DND-41 (cell line): Measurements from ENCODE around the gene COL19A1.

Experiments
- ATAC-seq: fragments of 200-7000 bp; cut with Tn5 transposase; 3 replicates; pipeline ENCODE4 v1.9.1; 2021; ENCODE audit warnings: low read depth; ENCODE audit not compliant: insufficient read depth
- DNase-seq: peaks from one replicate; pipeline ENCODE4 v3.0.0-alpha.2; 2020
- H2AFZ ChIP-seq: 2 replicates; pipeline ENCODE4 v1.6.0; 2012; ENCODE audit warnings: low read depth, low read length
- H3K27ac ChIP-seq: 2 replicates; pipeline ENCODE4 v1.5.1; 2012; ENCODE audit warnings: low read length, inconsistent platforms
- H3K27me3 ChIP-seq: fragments of 200-600 bp; sonication (generic); 2 replicates; pipeline ENCODE4 v1.6.0; 2012; ENCODE audit warnings: low read length, mild to moderate bottlenecking, inconsistent platforms; ENCODE audit not compliant: insufficient read depth, poor library complexity
- H3K36me3 ChIP-seq: 2 replicates; pipeline ENCODE4 v1.5.1; 2012; ENCODE audit warnings: low read length, inconsistent platforms; ENCODE audit not compliant: insufficient read depth
- H3K4me1 ChIP-seq: 2 replicates; pipeline ENCODE4 v1.5.1; 2012; ENCODE audit warnings: mild to moderate bottlenecking, low read length; ENCODE audit not compliant: insufficient read depth
- H3K4me2 ChIP-seq: 2 replicates; pipeline ENCODE4 v1.6.0; 2012; ENCODE audit warnings: mild to moderate bottlenecking, moderate library complexity, low read length, inconsistent platforms; ENCODE audit not compliant: insufficient read depth
- H3K4me3 ChIP-seq, 2 experiments: fragments of 200-600 bp in 1 of 2; shearing (Covaris generic) in 1 of 2; 2 replicates each; pipeline ENCODE4 v1.5.1; 2012 to 2016; ENCODE audit warnings: inconsistent platforms in 2 of 2, low read length in 2 of 2, mild to moderate bottlenecking in 2 of 2, low read depth in 1 of 2, moderate library complexity in 1 of 2
- H3K79me2 ChIP-seq: 2 replicates; pipeline ENCODE4 v1.6.0; 2012; ENCODE audit warnings: low read length, inconsistent platforms; ENCODE audit not compliant: insufficient read depth
- H3K9ac ChIP-seq: 2 replicates; pipeline ENCODE4 v1.6.0; 2012; ENCODE audit warnings: low read depth, mild to moderate bottlenecking, inconsistent platforms, low read length, moderate library complexity
- H3K9me3 ChIP-seq: 2 replicates; pipeline ENCODE4 v1.5.1; 2012; ENCODE audit warnings: low read length, moderate library complexity, mild to moderate bottlenecking, inconsistent platforms; ENCODE audit not compliant: insufficient read depth, severe bottlenecking
- H4K20me1 ChIP-seq: 2 replicates; pipeline ENCODE4 v1.6.0; 2012; ENCODE audit warnings: low read length; ENCODE audit not compliant: insufficient read depth
- CTCF ChIP-seq: IDR thresholded peaks from 2 replicates; pipeline ENCODE4 v1.5.1; 2012; ENCODE audit warnings: borderline replicate concordance, low read length, moderate library complexity, mild to moderate bottlenecking; ENCODE audit not compliant: poor library complexity, severe bottlenecking; ENCODE audit errors: extremely low read depth
- EZH2 ChIP-seq: IDR thresholded peaks from 3 replicates; pipeline ENCODE4 v1.6.1; 2012; ENCODE audit warnings: borderline replicate concordance, low read depth, mild to moderate bottlenecking, moderate library complexity, low read length, inconsistent platforms; ENCODE audit not compliant: severe bottlenecking

The COL19A1 gene

GRCh38 chr6:69980624-69981023 is 114.3 kb downstream of the COL19A1 start:
- H3K9me3 ChIP-seq: no peaks in the 10 kb centered on the region
- DNase-seq (no peak), ATAC-seq (no peak)
- TF ChIP-seq CTCF (no peak), EZH2 (no peak)
- no peak overlapping the region for H3K9ac ChIP-seq
- H3K79me2 ChIP-seq: no peaks in the 10 kb centered on the region
- no peaks in the 10 kb centered on the region for H3K4me1 ChIP-seq
- H2AFZ ChIP-seq: no peak overlapping the region
- no peaks in the 10 kb centered on the region for H3K27me3 ChIP-seq
- no peaks in the 10 kb centered on the region for H4K20me1 ChIP-seq
- no peak overlapping the region for H3K27ac ChIP-seq
- H3K4me3 ChIP-seq: no peak overlapping the region
- no peak overlapping the region for H3K4me2 ChIP-seq
- no peaks in the 10 kb centered on the region for H3K36me3 ChIP-seq

GRCh38 chr6:69984506-69984905 is 118.2 kb downstream of the COL19A1 start:
- no peak overlapping the region for H3K4me2 ChIP-seq
- ATAC-seq: no peak

GRCh38 chr6:69985180-69985579 is 118.8 kb downstream of the COL19A1 start:
- Histone ChIP-seq H4K20me1 (no peaks in the 10 kb centered on the region), H3K36me3 (no peaks in the 10 kb centered on the region), H3K4me3 (no peak overlapping the region), H3K4me2 (no peak overlapping the region), H3K27me3 (no peaks in the 10 kb centered on the region), H3K9me3 (no peaks in the 10 kb centered on the region), H3K79me2 (no peaks in the 10 kb centered on the region), H2AFZ (no peak overlapping the region), H3K4me1 (no peaks in the 10 kb centered on the region), H3K27ac (no peak overlapping the region), H3K9ac (no peak overlapping the region)
- TF ChIP-seq CTCF: no peak
- no peak for TF ChIP-seq EZH2
- DNase-seq (no peak), ATAC-seq (no peak)

More at GRCh38 chr6:69984506-69984905, 118.2 kb downstream of the COL19A1 start:
- no peaks in the 10 kb centered on the region for H3K79me2 ChIP-seq
- H3K9ac ChIP-seq: no peak overlapping the region
- no peaks in the 10 kb centered on the region for H3K27me3 ChIP-seq
- DNase-seq: no peak
- H2AFZ ChIP-seq: no peak overlapping the region
- H3K27ac ChIP-seq: no peak overlapping the region
- TF ChIP-seq EZH2: no peak
- no peak for TF ChIP-seq CTCF
- no peaks in the 10 kb centered on the region for H3K4me1 ChIP-seq
- H3K36me3 ChIP-seq: no peaks in the 10 kb centered on the region
- no peaks in the 10 kb centered on the region for H3K9me3 ChIP-seq
- no peaks in the 10 kb centered on the region for H4K20me1 ChIP-seq
- no peak overlapping the region for H3K4me3 ChIP-seq

- Histone ChIP-seq H3K4me2 (no peak overlapping the region), H3K9me3 (no peaks in the 10 kb centered on the region), H4K20me1 (no peaks in the 10 kb centered on the region), H2AFZ (no peak overlapping the region), H3K4me3 (no peak overlapping the region), H3K27ac (no peak overlapping the region), H3K27me3 (no peaks in the 10 kb centered on the region), H3K79me2 (no peaks in the 10 kb centered on the region), H3K4me1 (no peaks in the 10 kb centered on the region), H3K9ac (no peak overlapping the region), H3K36me3 (no peaks in the 10 kb centered on the region)
- no peak for DNase-seq
- ATAC-seq: no peak
- TF ChIP-seq EZH2 (no peak), CTCF (no peak)
These were observed 121.2 kb downstream of the COL19A1 start for GRCh38 chr6:69987550-69987949.
